NCI-H1694 treated with DMSO at 0.1 percent for 48 hours (cell line): ENCODE results near the gene ALG8.
A peak's percentile ranks its signal among the peaks of the same experiment; 100 is the strongest.

Experiments used
- DNase-seq: peaks from one replicate; lab custom pipeline; 2025; lab: John Stamatoyannopoulos, UW

The ALG8 gene

GRCh38 chr11:78158987-78159652, 19.7 kb upstream of the ALG8 start:
- no peak for DNase-seq

DNA sequence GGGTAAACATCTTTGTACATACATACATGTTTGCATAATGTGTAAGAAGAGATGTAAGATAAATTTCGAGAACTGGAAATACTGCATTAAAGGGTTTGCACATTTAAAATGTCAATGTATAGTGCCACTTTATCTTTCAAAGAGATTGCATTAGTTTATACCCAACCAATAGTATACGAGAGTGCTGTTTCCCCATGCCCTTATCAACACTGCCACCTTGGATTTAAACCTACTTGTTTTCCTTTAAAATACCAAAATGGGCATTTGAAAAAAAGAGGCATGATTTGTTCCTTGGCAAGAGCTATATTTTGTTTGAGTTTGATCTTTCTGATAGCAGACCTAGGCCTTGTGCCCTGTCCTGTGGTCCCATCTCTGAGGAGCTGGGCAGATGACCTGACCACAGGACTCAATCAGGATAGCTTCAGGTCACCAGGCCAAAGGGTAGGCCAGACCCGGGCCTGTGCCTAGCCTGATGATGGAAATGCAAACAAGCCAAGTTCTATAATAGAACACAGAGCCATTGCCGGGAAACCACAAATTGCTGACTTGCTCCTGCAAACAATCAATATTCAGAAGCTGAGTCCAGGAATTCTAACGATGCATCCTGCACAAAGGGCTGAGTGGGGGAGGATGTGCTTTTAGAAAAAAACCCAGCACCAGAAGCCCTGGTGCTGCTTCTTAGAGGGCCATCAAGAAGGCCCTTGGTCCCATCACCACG, 16.9 kb upstream of the ALG8 start:
- no peak for DNase-seq

DNA sequence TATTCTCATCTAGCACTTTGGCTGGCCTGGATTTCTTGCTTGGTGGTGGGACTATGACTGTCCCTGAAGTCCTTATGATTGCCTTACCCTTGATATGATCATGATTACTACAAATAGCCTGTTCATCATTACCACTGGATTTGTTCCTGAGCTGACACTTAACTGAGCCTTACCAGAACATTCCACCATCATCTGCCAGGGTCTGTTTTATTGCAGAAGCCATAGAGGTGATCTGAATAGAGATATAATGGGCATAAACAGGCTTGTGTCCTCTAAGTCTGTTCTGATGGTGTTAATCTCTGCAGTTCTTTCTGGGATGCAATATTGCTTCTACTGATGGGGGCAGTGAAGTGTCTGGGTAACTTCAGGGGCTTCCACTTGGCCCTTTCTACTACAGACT, 12.4 kb upstream of the ALG8 start:
- DNase-seq = no peak

DNA sequence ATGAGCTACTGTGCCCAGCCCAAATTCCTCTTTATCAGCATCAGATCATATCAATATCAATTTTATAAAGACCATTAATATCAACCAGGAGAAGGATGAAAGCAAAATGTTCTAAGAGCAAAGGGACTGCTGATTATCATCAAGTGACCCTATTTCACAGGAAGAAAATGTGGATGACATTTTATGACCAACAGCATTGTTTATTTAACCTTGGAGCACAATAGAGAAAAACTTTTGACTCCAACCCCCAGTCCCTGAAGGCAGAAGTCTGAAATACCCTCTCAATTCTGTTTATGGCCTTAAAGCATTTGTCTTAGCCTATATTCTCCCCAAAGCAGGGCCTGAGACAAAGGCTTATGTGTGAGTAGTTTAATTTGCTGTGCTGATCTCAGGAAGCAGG, 11.3 kb upstream of the ALG8 start:
- DNase-seq = no peak

- no peak for DNase-seq
Measured at GRCh38 chr11:78150346-78150745, 10.9 kb upstream of the ALG8 start.

GRCh38 chr11:78149646-78150045, 10.2 kb upstream of the ALG8 start:
- DNase-seq = no peak

- no peak for DNase-seq
Measured at GRCh38 chr11:78147807-78148206, 8.4 kb upstream of the ALG8 start.

GRCh38 chr11:78145511-78146025, 6.1 kb upstream of the ALG8 start:
- no peak for DNase-seq

DNA sequence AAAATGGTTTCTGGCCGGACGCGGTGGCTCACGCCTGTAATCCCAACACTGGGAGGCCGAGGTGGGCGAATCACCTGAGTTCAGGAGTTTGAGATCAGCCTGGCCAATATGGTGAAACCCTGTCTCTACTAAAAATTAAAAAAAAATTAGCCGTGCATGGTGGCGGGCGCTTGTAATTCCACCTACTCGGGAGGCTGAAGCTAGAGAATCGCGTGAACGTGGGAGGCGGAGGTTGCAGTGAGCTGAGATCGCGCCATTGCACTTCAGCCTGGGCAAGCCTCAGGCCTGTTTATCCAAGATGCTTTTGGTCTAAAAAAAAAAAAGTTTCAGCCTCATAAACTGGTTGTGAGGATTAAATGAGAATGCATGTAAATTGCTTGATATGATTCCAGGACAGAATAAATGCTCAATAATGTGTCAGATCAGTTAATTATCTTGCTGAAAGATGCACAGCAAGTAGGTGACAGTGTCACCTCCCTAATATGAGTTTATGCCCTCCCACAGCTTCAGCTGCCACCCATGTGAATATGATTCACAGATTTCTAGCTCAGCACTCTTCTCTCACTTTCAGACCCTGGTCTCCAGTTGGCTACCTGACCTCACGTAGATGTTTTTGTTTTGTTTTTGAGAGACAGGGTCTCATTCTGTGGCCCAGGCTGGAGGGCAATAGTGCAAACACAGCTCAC, 1.1 kb upstream of the ALG8 start:
- DNase-seq = no peak

GRCh38 chr11:78138694-78139421, 568 bp downstream of the ALG8 start:
- peak; percentile 22 for DNase-seq

DNA sequence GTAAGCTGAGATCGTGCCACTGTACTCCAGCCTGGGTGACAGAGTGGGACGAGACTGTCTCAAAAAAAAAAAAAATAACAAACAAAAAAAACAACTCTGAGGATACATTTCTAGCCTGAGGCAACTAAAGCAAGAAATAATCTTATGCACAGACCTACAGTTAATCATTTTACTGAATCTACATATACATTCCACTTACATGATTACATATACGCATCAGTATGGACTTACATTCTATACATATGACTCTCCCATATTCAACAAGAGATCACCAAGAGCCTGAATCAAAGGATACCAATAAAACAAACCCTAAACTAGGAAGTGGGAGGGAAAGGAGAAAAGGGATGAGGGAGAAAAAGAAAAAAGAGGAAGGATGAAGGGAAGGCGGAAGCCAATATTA, 1.1 kb downstream of the ALG8 start:
- no peak for DNase-seq

GRCh38 chr11:78132475-78132874, 7.0 kb downstream of the ALG8 start:
- DNase-seq = no peak

DNA sequence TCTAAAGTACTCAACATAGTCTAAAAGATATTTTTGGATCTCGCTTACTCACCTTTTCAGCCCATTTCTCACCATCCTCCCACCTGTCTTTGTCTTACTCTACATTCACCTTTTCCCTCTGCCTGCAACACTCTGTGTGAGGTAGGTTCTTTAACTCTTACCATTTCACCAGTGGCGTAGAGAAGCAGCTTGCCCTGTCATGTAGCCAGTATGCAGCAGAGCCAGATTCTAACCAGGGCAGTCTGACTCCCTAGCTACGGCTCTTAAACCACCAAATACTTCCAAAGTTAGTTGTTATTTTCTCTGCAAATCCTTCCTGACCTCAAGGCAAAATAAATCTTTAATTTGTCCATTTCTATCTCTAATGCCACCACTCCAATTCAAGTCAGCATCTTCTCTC, 7.5 kb downstream of the ALG8 start:
- DNase-seq = no peak

DNA sequence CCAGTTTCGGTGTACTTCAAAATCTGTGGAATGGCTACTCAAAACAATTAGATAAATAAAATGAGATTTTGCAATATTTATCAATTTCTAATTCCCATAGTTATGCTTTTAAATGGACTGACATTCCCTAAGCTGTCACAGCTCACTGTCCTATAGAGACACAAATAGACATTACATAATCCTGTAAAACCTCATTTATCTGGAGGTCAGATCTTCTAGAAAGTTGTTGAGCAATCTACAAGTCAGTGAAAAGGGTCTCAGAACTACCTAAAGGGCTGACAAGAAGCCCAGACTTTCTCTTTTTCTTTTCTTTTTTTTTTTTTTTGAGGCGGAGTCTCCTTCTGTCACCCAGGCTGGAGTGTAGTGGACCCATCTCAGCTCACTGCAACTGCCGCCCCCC, 12.0 kb downstream of the ALG8 start:
- DNase-seq = no peak

DNA sequence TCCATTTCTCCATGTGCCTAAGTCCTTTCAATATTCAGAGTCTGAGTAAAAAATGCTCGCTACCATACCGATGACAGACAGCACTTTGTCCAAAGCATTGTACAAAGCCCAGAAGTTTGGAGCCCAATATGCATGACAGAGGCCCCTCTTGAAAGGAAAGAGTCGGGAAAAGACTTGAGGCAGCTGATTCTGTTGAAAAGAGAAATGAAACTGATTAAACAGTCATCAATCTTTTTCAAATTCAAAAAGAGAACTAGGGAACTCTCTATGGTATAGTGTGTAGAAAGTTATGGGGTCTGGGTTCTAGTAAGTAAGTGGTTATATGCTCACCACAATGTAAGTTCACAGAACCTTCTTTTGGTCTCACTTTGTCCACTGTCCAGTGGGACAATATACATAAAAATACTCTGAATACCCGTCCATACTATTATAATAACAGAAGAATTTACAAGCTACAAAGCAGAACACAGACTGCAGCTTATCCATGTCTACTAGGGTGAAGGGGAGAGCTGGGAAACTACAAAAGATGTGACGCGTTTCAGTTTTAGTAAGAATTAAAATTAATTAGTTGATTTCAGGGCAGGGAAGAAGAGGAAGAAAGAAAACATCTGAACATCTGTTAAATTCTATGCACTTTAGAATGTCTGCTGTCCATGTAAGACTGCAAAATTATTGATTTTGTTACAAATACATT, 26.7 kb downstream of the ALG8 start:
- DNase-seq = no peak

DNA sequence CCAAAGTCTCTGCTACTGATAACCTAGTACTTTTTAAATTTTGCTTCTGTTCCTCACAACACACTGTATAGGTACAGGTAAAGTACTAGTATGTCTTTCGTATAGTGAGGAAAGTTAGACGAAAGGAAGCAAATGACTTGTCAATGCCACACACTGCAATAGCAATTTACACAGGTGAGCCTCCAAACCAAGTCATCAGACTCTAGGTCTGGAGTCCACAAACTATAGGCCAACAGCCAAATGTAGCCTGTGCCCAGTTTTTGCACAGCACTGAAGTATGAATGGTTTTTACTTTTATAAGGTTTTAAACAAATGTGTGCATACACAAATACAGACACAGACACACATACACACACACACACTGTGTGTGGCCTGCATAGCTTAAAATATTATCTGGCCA, 28.1 kb downstream of the ALG8 start:
- DNase-seq = no peak

GRCh38 chr11:78110830-78111229, 28.6 kb downstream of the ALG8 start:
- no peak for DNase-seq

- DNase-seq = no peak
Measured at GRCh38 chr11:78110351-78110750, 29.1 kb downstream of the ALG8 start.

DNA sequence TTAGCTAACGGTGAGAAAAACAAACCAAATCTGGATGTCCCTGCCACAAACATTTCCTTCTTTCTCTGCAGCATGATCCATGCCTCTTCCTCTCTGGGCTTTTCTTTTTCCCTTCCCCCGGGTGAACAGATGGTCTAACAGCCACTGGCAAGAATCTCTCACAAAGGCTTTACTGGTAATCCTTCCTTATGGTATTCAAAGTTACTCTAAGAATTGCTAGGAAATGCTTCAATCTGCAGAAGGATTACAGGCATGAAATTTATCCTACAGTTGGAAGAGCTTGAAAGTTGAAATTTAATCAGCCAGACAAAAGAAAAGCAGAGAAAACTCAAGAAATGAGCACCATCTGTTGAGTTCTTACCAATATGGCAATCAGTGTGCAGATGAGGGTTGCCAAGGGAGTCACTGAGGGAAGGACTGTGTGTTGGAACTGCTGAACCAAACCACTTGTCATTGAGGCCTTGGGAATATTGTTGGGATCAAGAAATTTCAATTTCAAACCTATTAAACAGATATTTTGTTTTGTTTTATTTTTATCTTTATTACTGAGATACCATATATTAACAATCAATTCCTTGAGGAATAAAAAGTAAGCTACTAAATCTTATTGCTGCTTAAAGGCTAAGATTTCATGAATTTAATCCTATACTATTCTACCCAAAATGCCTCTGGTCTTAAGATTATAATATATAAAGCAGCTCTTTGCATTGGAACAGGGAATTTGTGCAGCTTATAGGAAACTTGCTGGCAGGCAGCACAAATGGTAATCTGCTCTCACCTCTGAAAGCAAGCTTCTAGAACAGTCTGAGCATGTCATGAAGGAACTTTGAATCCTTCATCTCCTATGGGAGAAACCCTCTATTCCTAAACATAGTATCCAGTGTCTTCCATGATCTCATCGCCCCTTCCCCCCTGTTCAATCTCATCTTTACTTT, 30.1 kb downstream of the ALG8 start:
- peak; percentile 75 for DNase-seq

GRCh38 chr11:78100676-78101472, 38.6 kb downstream of the ALG8 start:
- no peak for DNase-seq
